ENCODE results near the gene VAC14. TPM values are rescaled to one million over a fixed set of nuclear protein-coding genes. Genes with fewer than 3 reads are reported as not detected.

The VAC14 gene
- total RNA-seq, 1 donor from 2014 or later, result 16.1 TPM

- peak overlapping the region; percentile 60 for H3K27ac Mint-ChIP-seq
Observed at GRCh38 chr16:70714581-70715054, 86.3 kb downstream of the VAC14 start.

GRCh38 chr16:70713824-70714223, 87.1 kb downstream of the VAC14 start:
- Mint-ChIP-seq H3K36me3 (peaks cover 2% of the 10 kb centered on the region), H3K27ac (peak overlapping the region; percentile 91), H3K4me1 (peaks cover 52% of the 10 kb centered on the region), H3K9me3 (no peaks in the 10 kb centered on the region), H3K4me3 (no peak overlapping the region), H3K27me3 (ENCODE audit: insufficient read depth, low read depth) (peaks cover 7% of the 10 kb centered on the region)
- no peaks in the 10 kb centered on the region for H3K36me3 ChIP-seq
- H3F3A ChIP-seq (ENCODE audit: low read depth), result no peaks in the 10 kb centered on the region
- DNase-seq (ENCODE audit: low spot score), result no peak
- no peaks in the 10 kb centered on the region for H3K27me3 ChIP-seq
- H3K4me2 ChIP-seq, result no peak overlapping the region
- no peaks in the 10 kb centered on the region for H4K20me1 ChIP-seq (ENCODE audit: low read depth)
- no peak overlapping the region for H3K9ac ChIP-seq
- H2AFZ ChIP-seq (replicated peaks), result no peak overlapping the region
- no peaks in the 10 kb centered on the region for H3K9me3 ChIP-seq (ENCODE audit: low read depth)
- TF ChIP-seq EZH2 (IDR thresholded peaks at IDR 0.05), result no peak
- TF ChIP-seq EZH2phosphoT487 (IDR thresholded peaks at IDR 0.05), result no peak
- no peak for TF ChIP-seq CTCF (IDR thresholded peaks at IDR 0.05)
- no peak overlapping the region for H3K4me3 ChIP-seq
- H3K27ac ChIP-seq, result no peak overlapping the region
- no peaks in the 10 kb centered on the region for H3K79me2 ChIP-seq (ENCODE audit: low read depth)
- peaks cover 22% of the 10 kb centered on the region for H3K4me1 ChIP-seq

More at GRCh38 chr16:70714581-70715054, 86.3 kb downstream of the VAC14 start:
- no peaks in the 10 kb centered on the region for H4K20me1 ChIP-seq (ENCODE audit: low read depth)
- H3K4me3 ChIP-seq, result no peak overlapping the region
- DNase-seq (ENCODE audit: low spot score), result no peak
- H3K4me3 Mint-ChIP-seq, result no peak overlapping the region
- H3K27me3 Mint-ChIP-seq (ENCODE audit: insufficient read depth, low read depth), result peaks cover 7% of the 10 kb centered on the region
- no peaks in the 10 kb centered on the region for H3K36me3 ChIP-seq
- H3K9ac ChIP-seq, result no peak overlapping the region
- H3K4me2 ChIP-seq, result no peak overlapping the region
- peaks cover 7% of the 10 kb centered on the region for H3K36me3 Mint-ChIP-seq
- H3K79me2 ChIP-seq (ENCODE audit: low read depth), result no peaks in the 10 kb centered on the region
- peaks cover 50% of the 10 kb centered on the region for H3K4me1 Mint-ChIP-seq
- TF ChIP-seq CTCF (IDR thresholded peaks at IDR 0.05) (no peak), EZH2 (IDR thresholded peaks at IDR 0.05) (no peak), EZH2phosphoT487 (IDR thresholded peaks at IDR 0.05) (no peak)
- no peak overlapping the region for H2AFZ ChIP-seq (replicated peaks)
- H3K9me3 Mint-ChIP-seq, result peaks cover 4% of the 10 kb centered on the region
- H3K9me3 ChIP-seq (ENCODE audit: low read depth), result no peaks in the 10 kb centered on the region
- peaks cover 18% of the 10 kb centered on the region for H3K4me1 ChIP-seq
- H3K27ac ChIP-seq, result no peak overlapping the region
- H3K27me3 ChIP-seq, result no peaks in the 10 kb centered on the region
- H3F3A ChIP-seq (ENCODE audit: low read depth), result no peaks in the 10 kb centered on the region

GRCh38 chr16:70713342-70713741, 87.6 kb downstream of the VAC14 start:
- H3K36me3 Mint-ChIP-seq, result peaks cover 5% of the 10 kb centered on the region
- H3F3A ChIP-seq (ENCODE audit: low read depth), result no peaks in the 10 kb centered on the region
- H3K4me3 Mint-ChIP-seq, result no peak overlapping the region
- no peaks in the 10 kb centered on the region for H3K36me3 ChIP-seq
- H3K4me3 ChIP-seq, result no peak overlapping the region
- TF ChIP-seq CTCF (IDR thresholded peaks at IDR 0.05), result no peak
- H3K79me2 ChIP-seq (ENCODE audit: low read depth), result no peaks in the 10 kb centered on the region
- H3K4me1 Mint-ChIP-seq, result peaks cover 57% of the 10 kb centered on the region
- peak overlapping the region; percentile 52 for H3K4me2 ChIP-seq
- peaks cover 7% of the 10 kb centered on the region for H3K27me3 Mint-ChIP-seq (ENCODE audit: insufficient read depth, low read depth)
- H2AFZ ChIP-seq (replicated peaks), result no peak overlapping the region
- no peak for DNase-seq (ENCODE audit: low spot score)
- no peaks in the 10 kb centered on the region for H3K9me3 Mint-ChIP-seq
- H4K20me1 ChIP-seq (ENCODE audit: low read depth), result peaks cover 3% of the 10 kb centered on the region
- no peaks in the 10 kb centered on the region for H3K27me3 ChIP-seq
- no peak overlapping the region for H3K27ac ChIP-seq
- peak overlapping the region; percentile 50 for H3K27ac Mint-ChIP-seq
- H3K4me1 ChIP-seq, result peaks cover 27% of the 10 kb centered on the region
- H3K9ac ChIP-seq, result no peak overlapping the region
- H3K9me3 ChIP-seq (ENCODE audit: low read depth), result no peaks in the 10 kb centered on the region
